ENCODE measurements around the gene CHRNA10.

Gene CHRNA10

GRCh38 chr11:3637201-3637600 lies 34.0 kb downstream of the CHRNA10 start:
- no peak overlapping the region for H3K4me3 ChIP-seq (ENCODE audit: low read depth in 1 of 2, low read length in 1 of 2)
- H3K27me3 ChIP-seq: peaks cover 16% of the 10 kb centered on the region
- no peak for TF ChIP-seq CTCF (IDR thresholded peaks at IDR 0.05)
- no peak overlapping the region for H3K27ac ChIP-seq
- H3K36me3 ChIP-seq: no peaks in the 10 kb centered on the region
- peaks cover 4 to 6% of the 10 kb centered on the region in 2 experiments for H3K4me1 ChIP-seq (ENCODE audit: control insufficient read depth in 1 of 2, insufficient read depth in 1 of 2, low read depth in 1 of 2, low read length in 1 of 2)
- H3K9me3 ChIP-seq: no peaks in the 10 kb centered on the region

- no peak for TF ChIP-seq CTCF (IDR thresholded peaks at IDR 0.05)
- no peak overlapping the region for H3K27ac ChIP-seq
- peaks cover 0 to 4% of the 10 kb centered on the region in 2 experiments for H3K4me1 ChIP-seq (ENCODE audit: control insufficient read depth in 1 of 2, insufficient read depth in 1 of 2, low read depth in 1 of 2, low read length in 1 of 2)
- H3K27me3 ChIP-seq: peaks cover 3% of the 10 kb centered on the region
- no peaks in the 10 kb centered on the region for H3K36me3 ChIP-seq
- no peaks in the 10 kb centered on the region for H3K9me3 ChIP-seq
- no peak overlapping the region for H3K4me3 ChIP-seq (ENCODE audit: low read depth in 1 of 2, low read length in 1 of 2)
Measured at GRCh38 chr11:3635641-3636375, 35.4 kb downstream of the CHRNA10 start.

- no peaks in the 10 kb centered on the region for H3K36me3 ChIP-seq
- TF ChIP-seq CTCF (IDR thresholded peaks at IDR 0.05): no peak
- H3K9me3 ChIP-seq: no peaks in the 10 kb centered on the region
- no peak overlapping the region for H3K4me3 ChIP-seq (ENCODE audit: low read depth in 1 of 2, low read length in 1 of 2)
- no peaks in the 10 kb centered on the region for H3K27me3 ChIP-seq
- H3K27ac ChIP-seq: no peak overlapping the region
- no peaks in the 10 kb centered on the region for H3K4me1 ChIP-seq (ENCODE audit: control insufficient read depth in 1 of 2, insufficient read depth in 1 of 2, low read depth in 1 of 2, low read length in 1 of 2)
Measured at GRCh38 chr11:3632070-3632660, 39.0 kb downstream of the CHRNA10 start.

GRCh38 chr11:3631331-3631730 lies 39.9 kb downstream of the CHRNA10 start:
- Histone ChIP-seq H3K9me3 (no peaks in the 10 kb centered on the region), H3K4me3 (ENCODE audit: low read depth in 1 of 2, low read length in 1 of 2) (no peak overlapping the region), H3K36me3 (no peaks in the 10 kb centered on the region), H3K27me3 (no peaks in the 10 kb centered on the region), H3K4me1 (ENCODE audit: control insufficient read depth in 1 of 2, insufficient read depth in 1 of 2, low read depth in 1 of 2, low read length in 1 of 2) (peaks cover 3 to 4% of the 10 kb centered on the region in 2 experiments), H3K27ac (no peak overlapping the region)
- TF ChIP-seq CTCF (IDR thresholded peaks at IDR 0.05): no peak

GRCh38 chr11:3627291-3627690 lies 43.9 kb downstream of the CHRNA10 start:
- peaks cover 6 to 17% of the 10 kb centered on the region in 2 experiments for H3K4me1 ChIP-seq (ENCODE audit: control insufficient read depth in 1 of 2, insufficient read depth in 1 of 2, low read depth in 1 of 2, low read length in 1 of 2)
- no peak for TF ChIP-seq CTCF (IDR thresholded peaks at IDR 0.05)
- no peak overlapping the region for H3K4me3 ChIP-seq (ENCODE audit: low read depth in 1 of 2, low read length in 1 of 2)
- H3K27me3 ChIP-seq: no peaks in the 10 kb centered on the region
- no peaks in the 10 kb centered on the region for H3K9me3 ChIP-seq
- H3K36me3 ChIP-seq: no peaks in the 10 kb centered on the region
- H3K27ac ChIP-seq: no peak overlapping the region

All from neutrophil (primary cell).